Endothelial cell (in vitro differentiated cells): ENCODE measurements around the gene PITPNM2. TPM values are rescaled to one million over a fixed set of nuclear protein-coding genes. Genes with fewer than 3 reads are reported as not detected.

Experiments used
- DNase-seq: peaks from one replicate; pipeline ENCODE4 v3.0.0; 2021; ENCODE audit warnings: low spot score
- H3K27ac Mint-ChIP-seq: one replicate; pipeline ENCODE4 v1.8.0; 2021; ENCODE audit warnings: mixed read lengths, inconsistent platforms; ENCODE audit not compliant: unreplicated experiment
- H3K27me3 Mint-ChIP-seq: one replicate; pipeline ENCODE4 v1.8.0; 2021; ENCODE audit warnings: mild to moderate bottlenecking, moderate library complexity, mixed read lengths, inconsistent platforms; ENCODE audit not compliant: unreplicated experiment
- H3K36me3 Mint-ChIP-seq: one replicate; pipeline ENCODE4 v1.8.0; 2021; ENCODE audit warnings: mild to moderate bottlenecking, low read depth, mixed read lengths, inconsistent platforms; ENCODE audit not compliant: unreplicated experiment
- H3K4me1 Mint-ChIP-seq: one replicate; pipeline ENCODE4 v1.8.0; 2021; ENCODE audit warnings: mild to moderate bottlenecking, mixed read lengths, inconsistent platforms; ENCODE audit not compliant: unreplicated experiment
- H3K4me3 Mint-ChIP-seq: one replicate; pipeline ENCODE4 v1.8.0; 2021; ENCODE audit warnings: mild to moderate bottlenecking, mixed read lengths, inconsistent platforms; ENCODE audit not compliant: unreplicated experiment
- H3K9me3 Mint-ChIP-seq: one replicate; pipeline ENCODE4 v1.8.0; 2021; ENCODE audit warnings: mixed read lengths, inconsistent platforms; ENCODE audit not compliant: unreplicated experiment
- CTCF ChIP-seq: fragments of 200-600 bp; sonication (generic); IDR thresholded peaks from one replicate; pipeline ENCODE4 v1.5.0; 2021; ENCODE audit warnings: antibody characterized with exemption; ENCODE audit not compliant: unreplicated experiment
- total RNA-seq: library from RNA; stranded (reverse); fragmentation: NEBNext Ultra II Directional; extraction: Animal tissue kit (Norgen Biotek cat#: 25700); gene quantifications from one replicate; pipeline ENCODE4 v1.2.1, GENCODE V29; 2021; ENCODE audit not compliant: unreplicated experiment

Gene PITPNM2
- total RNA-seq, 1 donor from 2014 or later = 14.3 TPM

- peaks cover 7% of the 10 kb centered on the region for H3K4me1 Mint-ChIP-seq
- no peaks in the 10 kb centered on the region for H3K36me3 Mint-ChIP-seq
- H3K27me3 Mint-ChIP-seq = peaks cover 1% of the 10 kb centered on the region
- no peak overlapping the region for H3K4me3 Mint-ChIP-seq
- H3K9me3 Mint-ChIP-seq = no peaks in the 10 kb centered on the region
- TF ChIP-seq CTCF = no peak
- H3K27ac Mint-ChIP-seq = no peak overlapping the region
- DNase-seq = no peak
Measured at GRCh38 chr12:123135688-123136087, 15.2 kb downstream of the PITPNM2 start.

GRCh38 chr12:123134826-123135225, 16.1 kb downstream of the PITPNM2 start:
- Mint-ChIP-seq H3K9me3 (no peaks in the 10 kb centered on the region), H3K36me3 (no peaks in the 10 kb centered on the region), H3K27me3 (peaks cover 1% of the 10 kb centered on the region), H3K4me1 (no peaks in the 10 kb centered on the region), H3K4me3 (no peak overlapping the region), H3K27ac (no peak overlapping the region)
- no peak for TF ChIP-seq CTCF
- DNase-seq = no peak

GRCh38 chr12:123134271-123134671, 16.6 kb downstream of the PITPNM2 start:
- H3K4me3 Mint-ChIP-seq = no peak overlapping the region
- no peak overlapping the region for H3K27ac Mint-ChIP-seq
- peaks cover 4% of the 10 kb centered on the region for H3K27me3 Mint-ChIP-seq
- no peaks in the 10 kb centered on the region for H3K36me3 Mint-ChIP-seq
- no peaks in the 10 kb centered on the region for H3K9me3 Mint-ChIP-seq
- no peak for TF ChIP-seq CTCF
- H3K4me1 Mint-ChIP-seq = no peaks in the 10 kb centered on the region
- no peak for DNase-seq

GRCh38 chr12:123133701-123134100, 17.2 kb downstream of the PITPNM2 start:
- Mint-ChIP-seq H3K36me3 (no peaks in the 10 kb centered on the region), H3K4me3 (no peak overlapping the region), H3K27ac (no peak overlapping the region), H3K27me3 (peaks cover 4% of the 10 kb centered on the region), H3K9me3 (no peaks in the 10 kb centered on the region), H3K4me1 (no peaks in the 10 kb centered on the region)
- DNase-seq = no peak
- no peak for TF ChIP-seq CTCF

- no peaks in the 10 kb centered on the region for H3K4me1 Mint-ChIP-seq
- H3K36me3 Mint-ChIP-seq = no peaks in the 10 kb centered on the region
- DNase-seq = no peak
- no peak overlapping the region for H3K27ac Mint-ChIP-seq
- no peaks in the 10 kb centered on the region for H3K9me3 Mint-ChIP-seq
- no peak for TF ChIP-seq CTCF
- no peak overlapping the region for H3K4me3 Mint-ChIP-seq
- H3K27me3 Mint-ChIP-seq = peaks cover 4% of the 10 kb centered on the region
Measured at GRCh38 chr12:123132951-123133619, 17.8 kb downstream of the PITPNM2 start.
